ENCODE data around the gene TAS2R19. TPM values are rescaled to one million over a fixed set of nuclear protein-coding genes. Genes with fewer than 3 reads are reported as not detected.

The TAS2R19 gene
- total RNA-seq, 1 experiment from 2014 or later = 2.6 TPM

- H3K9me3 ChIP-seq (ENCODE audit: control insufficient read depth, low read depth, low read length) = no peaks in the 10 kb centered on the region
Measured at GRCh38 chr12:11026118-11026517, 3.7 kb upstream of the TAS2R19 start.

More at GRCh38 chr12:11026118-11026517, 3.7 kb upstream of the TAS2R19 start:
- Histone ChIP-seq H3K23ac (ENCODE audit: insufficient read length, low read depth, low read length) (no peak overlapping the region), H4K5ac (ENCODE audit: insufficient read length, low read depth, low read length) (no peak overlapping the region), H2BK12ac (ENCODE audit: insufficient read length, low read depth, low read length) (no peak overlapping the region), H2AK5ac (ENCODE audit: insufficient read length, low read length) (no peak overlapping the region), H2BK5ac (ENCODE audit: insufficient read length, low read length) (no peak overlapping the region), H3K79me1 (ENCODE audit: insufficient read depth, low read depth, low read length, poor library complexity, severe bottlenecking) (no peaks in the 10 kb centered on the region), H2BK20ac (ENCODE audit: low read depth, low read length, poor library complexity, severe bottlenecking) (no peak overlapping the region), H3K4me2 (ENCODE audit: insufficient read depth, insufficient read length, low read length) (no peak overlapping the region), H3K14ac (ENCODE audit: insufficient read depth, low read length) (no peak overlapping the region), H3K79me2 (ENCODE audit: insufficient read depth, low read length) (no peaks in the 10 kb centered on the region), H3K56ac (ENCODE audit: insufficient read length, low read depth, low read length) (no peak overlapping the region), H4K20me1 (ENCODE audit: control insufficient read depth, insufficient read depth, insufficient read length) (no peaks in the 10 kb centered on the region), H2AFZ (ENCODE audit: low read length) (no peak overlapping the region), H3K23me2 (ENCODE audit: insufficient read length, low read depth, low read length, poor library complexity, severe bottlenecking) (no peaks in the 10 kb centered on the region), H3K4me1 (ENCODE audit: insufficient read depth, low read length) (no peaks in the 10 kb centered on the region), H4K8ac (replicated peaks; ENCODE audit: insufficient read length, low read depth, low read length) (no peak overlapping the region), H2BK15ac (ENCODE audit: low read depth, low read length) (no peak overlapping the region), H3K4ac (ENCODE audit: low read depth, low read length) (no peak overlapping the region), H3K27ac (ENCODE audit: insufficient read length, low read depth, low read length) (no peak overlapping the region), H4K91ac (ENCODE audit: insufficient read length, low read depth, low read length) (no peak overlapping the region), H3K27me3 (ENCODE audit: insufficient read depth, low read length) (no peaks in the 10 kb centered on the region), H3K18ac (ENCODE audit: insufficient read length, low read depth, low read length) (no peak overlapping the region), H3T11ph (ENCODE audit: low read length) (no peak overlapping the region), H2BK120ac (ENCODE audit: low read depth, low read length, poor library complexity, severe bottlenecking) (no peak overlapping the region), H3K9ac (ENCODE audit: extremely low read depth, insufficient read length, low read length) (no peak overlapping the region)
- Mint-ChIP-seq H3K27ac (no peak overlapping the region), H3K4me1 (no peaks in the 10 kb centered on the region), H3K4me3 (no peak overlapping the region), H3K9me3 (peaks cover 0 to 4% of the 10 kb centered on the region in 2 experiments; a peak in 2 of 5 replicates), H3K27me3 (ENCODE audit: low read depth) (no peaks in the 10 kb centered on the region), H3K36me3 (ENCODE audit: insufficient read depth in 1 of 3, low read depth in 3 of 3) (peaks cover 10 to 13% (median 12%) of the 10 kb centered on the region in 3 experiments)
- WGBS (ENCODE audit: extremely low coverage, insufficient read length, low lambda C conversion rate) = no CpG with 5 or more reads among the region's 6 CpGs
- TF ChIP-seq CTCF (conservative IDR thresholded peaks at IDR 0.05) = peak; percentile 67
- DNase-seq = peak; percentile 83
